Skeletal muscle tissue (tissue), 4 donors: ENCODE measurements around the gene CCDC24. TPM values are rescaled to one million over a fixed set of nuclear protein-coding genes. Genes with fewer than 3 reads are reported as not detected.

Experiments
- H3K27ac ChIP-seq: one replicate; pipeline ENCODE4 v1.7.0; 2013; ENCODE audit warnings: mild to moderate bottlenecking, low read depth, low read length, inconsistent platforms
- H3K27me3 ChIP-seq, 3 donors: one replicate each; pipeline ENCODE4 v1.7.0; 2013; ENCODE audit warnings: low read length in 3 of 3; ENCODE audit not compliant: control insufficient read depth in 3 of 3, insufficient read depth in 3 of 3
- H3K36me3 ChIP-seq, 3 donors: one replicate each; pipeline ENCODE4 v1.7.0; 2013; ENCODE audit warnings: low read length in 3 of 3; ENCODE audit not compliant: control insufficient read depth in 3 of 3, insufficient read depth in 3 of 3
- H3K4me1 ChIP-seq, 3 donors: one replicate each; pipeline ENCODE4 v1.7.0; 2013; ENCODE audit warnings: low read length in 3 of 3, mild to moderate bottlenecking in 3 of 3; ENCODE audit not compliant: control insufficient read depth in 3 of 3, insufficient read depth in 3 of 3
- H3K4me3 ChIP-seq, 3 donors: one replicate each; pipeline ENCODE4 v1.7.0; 2013; ENCODE audit warnings: low read length in 3 of 3
- H3K9ac ChIP-seq, 3 donors: one replicate each; pipeline ENCODE4 v1.7.0; 2013; ENCODE audit warnings: low read length in 3 of 3, mild to moderate bottlenecking in 3 of 3, moderate library complexity in 2 of 3, low read depth in 1 of 3
- H3K9me3 ChIP-seq, 3 donors: one replicate each; pipeline ENCODE4 v1.7.0; 2013; ENCODE audit warnings: low read length in 3 of 3; ENCODE audit not compliant: control insufficient read depth in 3 of 3
- total RNA-seq: library from RNA; depleted of rRNA; stranded (reverse); fragments of >200 nt; gene quantifications from one replicate; pipeline ENCODE4 v1.2.3, GENCODE V29; 2014
- donor health status: Osteomylitis.

The CCDC24 gene
- total RNA-seq, 1 donor from 2014 or later: under 0.01 TPM

DNA sequence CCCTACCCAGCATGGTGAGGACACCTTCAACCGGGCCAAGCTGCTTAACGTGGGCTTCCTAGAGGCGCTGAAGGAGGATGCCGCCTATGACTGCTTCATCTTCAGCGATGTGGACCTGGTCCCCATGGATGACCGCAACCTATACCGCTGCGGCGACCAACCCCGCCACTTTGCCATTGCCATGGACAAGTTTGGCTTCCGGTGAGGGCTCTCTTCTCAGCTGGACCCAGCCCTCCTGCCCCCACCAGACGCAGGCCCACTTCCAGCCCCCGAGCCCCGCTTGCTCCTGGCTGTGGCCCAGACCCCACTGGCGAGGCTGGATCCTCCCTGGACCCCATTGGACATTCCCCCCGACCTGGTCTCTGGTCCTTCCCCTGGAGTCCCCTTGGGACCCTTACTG is 6.5 kb upstream of the CCDC24 start:
- H3K9me3 ChIP-seq: no peaks in the 10 kb centered on the region
- H3K27ac ChIP-seq: no peak overlapping the region
- no peaks in the 10 kb centered on the region for H3K27me3 ChIP-seq
- H3K4me1 ChIP-seq: peaks cover 8 to 12% (median 8%) of the 10 kb centered on the region in 3 donors
- peaks cover 5 to 13% (median 9%) of the 10 kb centered on the region in 3 donors for H3K36me3 ChIP-seq
- no peak overlapping the region for H3K9ac ChIP-seq
- no peak overlapping the region for H3K4me3 ChIP-seq

- no peaks in the 10 kb centered on the region for H3K27me3 ChIP-seq
- peaks cover 5 to 6% (median 6%) of the 10 kb centered on the region in 3 donors for H3K4me1 ChIP-seq
- no peak overlapping the region for H3K4me3 ChIP-seq
- H3K9me3 ChIP-seq: no peaks in the 10 kb centered on the region
- peaks cover 5 to 13% (median 9%) of the 10 kb centered on the region in 3 donors for H3K36me3 ChIP-seq
- H3K9ac ChIP-seq: no peak overlapping the region
- no peak overlapping the region for H3K27ac ChIP-seq
Measured at GRCh38 chr1:43985984-43986595, 5.3 kb upstream of the CCDC24 start.

DNA sequence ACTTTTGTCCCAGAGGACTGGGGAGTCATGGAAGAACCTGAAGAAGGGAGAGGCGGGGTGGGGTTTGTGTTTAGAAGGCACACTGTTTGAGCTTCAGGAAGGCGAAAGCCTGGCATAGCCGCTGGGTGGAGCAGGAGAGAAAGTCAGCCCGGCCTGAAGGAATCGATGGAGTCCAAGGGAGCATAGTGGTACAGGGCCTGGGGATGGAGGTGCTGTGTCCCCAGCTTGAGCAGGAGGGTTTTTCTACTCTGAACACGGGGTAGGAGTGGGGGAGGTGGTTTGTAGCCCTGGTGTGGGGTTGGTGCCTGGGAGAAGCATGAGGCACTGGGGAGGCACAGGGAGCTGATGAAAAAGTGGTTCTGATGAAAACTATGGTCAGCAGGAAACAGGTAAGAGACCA is 4.7 kb upstream of the CCDC24 start:
- Histone ChIP-seq H3K36me3 (peaks cover 3 to 13% (median 5%) of the 10 kb centered on the region in 3 donors), H3K4me3 (no peak overlapping the region), H3K9ac (no peak overlapping the region)

GRCh38 chr1:43987159-43987902 is 4.1 kb upstream of the CCDC24 start:
- H3K4me1 ChIP-seq: peaks cover 11 to 13% (median 11%) of the 10 kb centered on the region in 3 donors
- H3K36me3 ChIP-seq: peaks cover 2 to 13% (median 3%) of the 10 kb centered on the region in 3 donors
- no peak overlapping the region for H3K27ac ChIP-seq
- H3K9me3 ChIP-seq: no peaks in the 10 kb centered on the region
- H3K27me3 ChIP-seq: no peaks in the 10 kb centered on the region
- no peak overlapping the region for H3K4me3 ChIP-seq
- no peak overlapping the region for H3K9ac ChIP-seq

More for the DNA sequence above, 4.7 kb upstream of the CCDC24 start:
- Histone ChIP-seq H3K4me1 (peaks cover 7 to 8% (median 7%) of the 10 kb centered on the region in 3 donors), H3K27ac (no peak overlapping the region), H3K27me3 (no peaks in the 10 kb centered on the region), H3K9me3 (no peaks in the 10 kb centered on the region)

DNA sequence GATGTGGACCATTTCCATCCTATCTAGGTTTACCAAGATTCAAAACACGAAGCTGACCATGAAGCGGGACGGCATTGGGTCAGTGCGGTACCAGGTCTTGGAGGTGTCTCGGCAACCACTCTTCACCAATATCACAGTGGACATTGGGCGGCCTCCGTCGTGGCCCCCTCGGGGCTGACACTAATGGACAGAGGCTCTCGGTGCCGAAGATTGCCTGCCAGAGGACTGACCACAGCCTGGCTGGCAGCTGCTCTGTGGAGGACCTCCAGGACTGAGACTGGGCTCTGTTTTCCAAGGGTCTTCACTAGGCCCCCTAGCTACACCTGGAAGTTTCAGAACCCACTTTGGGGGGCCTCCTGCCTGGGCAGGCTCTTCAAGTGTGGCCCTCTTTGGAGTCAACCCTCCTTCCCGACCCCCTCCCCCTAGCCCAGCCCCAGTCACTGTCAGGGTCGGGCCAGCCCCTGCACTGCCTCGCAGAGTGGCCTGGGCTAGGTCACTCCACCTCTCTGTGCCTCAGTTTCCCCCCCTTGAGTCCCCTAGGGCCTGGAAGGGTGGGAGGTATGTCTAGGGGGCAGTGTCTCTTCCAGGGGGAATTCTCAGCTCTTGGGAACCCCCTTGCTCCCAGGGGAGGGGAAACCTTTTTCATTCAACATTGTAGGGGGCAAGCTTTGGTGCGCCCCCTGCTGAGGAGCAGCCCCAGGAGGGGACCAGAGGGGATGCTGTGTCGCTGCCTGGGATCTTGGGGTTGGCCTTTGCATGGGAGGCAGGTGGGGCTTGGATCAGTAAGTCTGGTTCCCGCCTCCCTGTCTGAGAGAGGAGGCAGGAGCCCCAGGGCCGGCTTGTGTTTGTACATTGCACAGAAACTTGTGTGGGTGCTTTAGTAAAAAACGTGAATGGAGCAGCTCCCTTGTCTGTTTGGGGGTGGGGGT is 864 bp upstream of the CCDC24 start:
- Histone ChIP-seq H3K4me3 (peak overlapping the region; percentile 71 to 82 (median 74)), H3K27me3 (no peaks in the 10 kb centered on the region), H3K4me1 (peaks cover 11 to 15% (median 13%) of the 10 kb centered on the region in 3 donors), H3K27ac (peak overlapping the region; percentile 45), H3K9ac (peak overlapping the region; percentile 68 to 82 (median 76)), H3K9me3 (no peaks in the 10 kb centered on the region), H3K36me3 (peaks cover 0 to 12% (median 2%) of the 10 kb centered on the region in 3 donors)

DNA sequence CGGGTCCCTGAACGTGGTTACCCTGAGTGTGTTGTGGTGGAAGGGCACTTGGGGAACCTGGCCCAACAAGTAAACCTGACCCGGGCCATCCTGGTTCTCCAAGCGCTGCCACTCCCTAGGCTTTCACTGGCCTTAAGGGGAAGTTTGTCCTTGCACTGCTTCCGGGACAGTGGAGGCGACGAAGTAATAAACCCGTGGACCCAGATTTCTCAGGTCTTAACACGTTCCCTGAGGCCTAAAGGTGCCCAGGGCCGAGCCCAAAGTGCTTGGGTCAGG is 261 bp upstream of the CCDC24 start:
- H3K27ac ChIP-seq: peak overlapping the region; percentile 45
- peak overlapping the region; percentile 71 to 82 (median 74) for H3K4me3 ChIP-seq
- H3K9me3 ChIP-seq: no peaks in the 10 kb centered on the region
- no peaks in the 10 kb centered on the region for H3K27me3 ChIP-seq
- peaks cover 0 to 6% (median 2%) of the 10 kb centered on the region in 3 donors for H3K36me3 ChIP-seq
- H3K4me1 ChIP-seq: peaks cover 11 to 15% (median 13%) of the 10 kb centered on the region in 3 donors
- peak overlapping the region; percentile 68 to 82 (median 76) for H3K9ac ChIP-seq

- Histone ChIP-seq H3K9me3 (no peaks in the 10 kb centered on the region), H3K4me1 (peaks cover 11 to 15% (median 13%) of the 10 kb centered on the region in 3 donors), H3K27ac (no peak overlapping the region), H3K9ac (peak overlapping the region in 1 of 3 donors; percentile 32), H3K27me3 (no peaks in the 10 kb centered on the region), H3K4me3 (peak overlapping the region; percentile 71 to 82 (median 74)), H3K36me3 (no peaks in the 10 kb centered on the region)
Measured at GRCh38 chr1:43992232-43992995, 1.0 kb downstream of the CCDC24 start.

DNA sequence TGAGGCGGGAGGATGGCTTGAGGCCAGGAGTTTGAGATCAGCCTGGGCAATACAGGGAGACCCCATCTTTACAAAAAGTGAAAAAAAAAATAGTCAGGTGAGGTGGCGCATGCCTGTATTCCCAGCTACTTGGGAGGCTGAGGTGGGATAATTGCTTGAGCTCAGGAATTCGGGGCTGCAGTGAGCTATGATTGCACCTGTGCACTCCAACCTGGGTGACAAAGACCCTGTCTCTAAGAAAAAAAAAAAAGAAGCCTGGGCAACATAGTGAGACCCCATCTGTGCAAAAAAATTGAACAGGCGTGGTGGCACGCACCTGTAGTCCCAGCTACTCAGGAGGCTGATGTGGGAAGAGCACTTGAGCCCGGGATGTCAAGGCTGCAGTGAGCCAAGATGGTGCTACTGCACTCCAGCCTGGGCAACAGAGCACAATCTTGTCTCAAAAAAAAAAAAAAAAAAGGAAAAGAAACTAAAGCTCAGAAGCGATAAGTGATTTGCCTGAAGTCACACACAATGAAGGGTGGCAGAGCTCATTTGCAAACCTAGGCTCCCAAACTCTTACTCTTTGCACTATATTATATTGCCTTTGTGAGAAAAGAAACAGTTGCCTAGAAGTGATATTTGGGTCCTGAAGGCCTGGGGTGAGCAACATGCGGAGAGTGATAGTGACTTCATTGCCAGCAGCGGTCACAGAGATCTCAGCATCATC is 2.0 kb downstream of the CCDC24 start:
- Histone ChIP-seq H3K4me1 (peaks cover 11 to 15% (median 13%) of the 10 kb centered on the region in 3 donors), H3K9ac (no peak overlapping the region)

DNA sequence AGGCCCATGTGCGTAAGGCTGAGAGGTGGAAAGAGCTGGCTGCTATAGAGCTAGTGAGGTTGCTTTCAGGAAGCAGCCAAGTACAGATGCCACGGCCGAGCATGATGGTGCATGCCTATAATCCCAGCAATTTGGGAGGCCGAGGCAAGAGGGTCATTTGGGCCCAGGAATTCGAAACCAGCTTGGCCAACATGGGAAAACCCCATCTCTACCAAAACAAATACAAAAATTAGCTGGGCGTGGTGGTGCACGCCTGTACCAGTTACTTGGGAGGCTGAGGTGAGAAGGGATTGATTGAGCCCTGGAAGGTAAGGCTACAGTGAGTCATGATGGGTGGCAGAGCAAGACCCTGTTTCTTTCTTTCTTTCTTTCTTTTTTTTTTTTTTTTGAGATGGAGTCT is 2.7 kb downstream of the CCDC24 start:
- H3K36me3 ChIP-seq: no peaks in the 10 kb centered on the region
- no peak overlapping the region for H3K27ac ChIP-seq
- H3K9me3 ChIP-seq: no peaks in the 10 kb centered on the region
- no peaks in the 10 kb centered on the region for H3K27me3 ChIP-seq
- H3K4me1 ChIP-seq: peaks cover 11 to 15% (median 13%) of the 10 kb centered on the region in 3 donors
- H3K4me3 ChIP-seq: no peak overlapping the region
- H3K9ac ChIP-seq: no peak overlapping the region

More for the DNA sequence above, 2.0 kb downstream of the CCDC24 start:
- no peaks in the 10 kb centered on the region for H3K9me3 ChIP-seq
- H3K27me3 ChIP-seq: no peaks in the 10 kb centered on the region
- H3K36me3 ChIP-seq: no peaks in the 10 kb centered on the region
- no peak overlapping the region for H3K27ac ChIP-seq
- no peak overlapping the region for H3K4me3 ChIP-seq
